ENCODE data around the gene ATP6V1F.

Gene ATP6V1F

GRCh38 chr7:128849156-128849515 is 13.5 kb upstream of the ATP6V1F start:
- no peak for DNase-seq

GRCh38 chr7:128849804-128850490 is 12.7 kb upstream of the ATP6V1F start:
- DNase-seq, result no peak

DNA sequence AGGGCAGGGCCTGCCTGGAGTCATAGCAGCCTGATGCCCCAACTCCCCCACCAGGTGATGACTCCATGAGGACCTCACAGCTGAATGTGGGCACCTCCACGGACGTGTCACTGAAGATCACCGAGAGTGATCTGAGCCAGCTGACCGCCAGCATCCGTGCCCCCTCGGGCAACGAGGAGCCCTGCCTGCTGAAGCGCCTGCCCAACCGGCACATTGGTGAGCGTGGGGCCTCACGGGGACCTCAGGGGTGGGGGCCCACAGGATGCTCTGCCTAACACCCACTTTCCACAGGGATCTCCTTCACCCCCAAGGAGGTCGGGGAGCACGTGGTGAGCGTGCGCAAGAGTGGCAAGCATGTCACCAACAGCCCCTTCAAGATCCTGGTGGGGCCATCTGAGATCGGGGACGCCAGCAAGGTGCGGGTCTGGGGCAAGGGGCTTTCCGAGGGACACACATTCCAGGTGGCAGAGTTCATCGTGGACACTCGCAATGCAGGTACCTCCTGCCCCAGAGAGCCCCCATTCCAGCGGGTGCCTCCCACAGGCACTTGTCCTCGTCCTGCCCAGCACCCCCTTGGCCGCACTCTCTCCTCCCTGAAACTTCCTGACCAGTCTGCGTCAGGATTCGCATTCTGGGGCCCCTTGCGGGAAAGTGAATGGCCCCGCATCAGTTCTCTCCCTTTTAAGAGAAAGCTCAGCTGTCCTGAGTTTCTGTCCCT is 10.0 kb upstream of the ATP6V1F start:
- no peak for DNase-seq

- DNase-seq, result no peak
These were observed 8.9 kb upstream of the ATP6V1F start for GRCh38 chr7:128853799-128854198.

DNA sequence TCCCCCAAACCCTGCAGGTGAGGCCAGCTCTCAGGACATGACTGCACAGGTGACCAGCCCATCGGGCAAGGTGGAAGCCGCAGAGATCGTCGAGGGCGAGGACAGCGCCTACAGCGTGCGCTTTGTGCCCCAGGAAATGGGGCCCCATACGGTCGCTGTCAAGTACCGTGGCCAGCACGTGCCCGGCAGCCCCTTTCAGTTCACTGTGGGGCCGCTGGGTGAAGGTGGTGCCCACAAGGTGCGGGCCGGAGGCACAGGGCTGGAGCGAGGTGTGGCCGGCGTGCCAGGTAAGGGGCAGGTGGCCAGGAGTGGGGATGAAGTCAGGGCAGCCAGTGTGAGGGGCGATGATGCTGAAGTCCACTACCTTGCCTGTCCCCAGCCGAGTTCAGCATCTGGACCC is 8.3 kb upstream of the ATP6V1F start:
- DNase-seq, result no peak

DNA sequence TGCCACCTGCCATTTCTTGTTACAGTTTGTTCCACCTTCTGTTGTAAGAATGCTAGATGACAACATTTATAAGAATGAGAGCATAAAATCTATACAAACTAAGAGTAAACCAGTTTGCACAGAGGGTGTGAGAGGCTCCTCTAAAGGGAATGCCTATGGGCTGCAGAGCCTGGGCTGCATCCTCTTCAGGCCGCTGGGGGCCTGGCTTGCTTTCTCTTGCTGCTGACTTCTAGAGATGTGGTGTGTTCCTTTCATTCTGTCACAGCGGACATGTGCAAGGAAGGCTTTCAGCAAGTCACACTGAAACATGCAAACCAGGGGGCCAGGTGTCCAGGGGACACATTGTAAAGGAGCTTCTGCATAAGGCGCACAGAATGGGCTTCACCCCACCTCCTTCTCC is 7.1 kb upstream of the ATP6V1F start:
- DNase-seq, result no peak

DNA sequence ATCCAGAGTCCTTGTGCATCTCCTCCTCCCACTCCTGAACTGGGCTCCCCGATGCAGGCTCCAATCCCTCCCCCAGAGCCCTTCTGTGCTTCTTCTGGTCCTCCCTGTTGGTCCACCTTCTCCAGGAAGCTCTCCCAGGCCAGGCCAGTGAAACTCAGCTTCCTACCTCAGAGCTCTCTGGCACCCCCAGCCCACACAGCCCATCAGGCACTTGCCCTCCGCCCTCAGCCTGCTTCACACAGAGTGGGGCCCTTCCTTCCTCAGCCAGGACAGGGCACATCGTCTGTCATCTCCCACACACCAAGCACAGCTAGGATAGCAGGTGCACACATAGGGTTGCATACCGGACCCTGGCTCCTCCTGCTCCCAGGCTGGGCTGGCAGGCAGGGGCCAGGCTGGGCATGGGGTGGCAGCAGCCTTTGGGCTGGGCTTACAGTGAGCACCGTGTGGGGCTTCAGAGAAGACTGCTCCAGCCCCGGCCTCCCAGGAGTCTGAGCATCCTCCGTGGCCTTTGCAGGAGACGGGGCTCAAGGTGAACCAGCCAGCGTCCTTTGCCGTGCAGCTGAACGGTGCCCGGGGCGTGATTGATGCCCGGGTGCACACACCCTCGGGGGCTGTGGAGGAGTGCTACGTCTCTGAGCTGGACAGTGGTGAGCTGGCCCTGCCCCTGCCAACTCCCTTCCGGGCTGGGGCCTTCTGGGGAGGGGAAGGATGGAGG is 6.5 kb upstream of the ATP6V1F start:
- no peak for DNase-seq

DNA sequence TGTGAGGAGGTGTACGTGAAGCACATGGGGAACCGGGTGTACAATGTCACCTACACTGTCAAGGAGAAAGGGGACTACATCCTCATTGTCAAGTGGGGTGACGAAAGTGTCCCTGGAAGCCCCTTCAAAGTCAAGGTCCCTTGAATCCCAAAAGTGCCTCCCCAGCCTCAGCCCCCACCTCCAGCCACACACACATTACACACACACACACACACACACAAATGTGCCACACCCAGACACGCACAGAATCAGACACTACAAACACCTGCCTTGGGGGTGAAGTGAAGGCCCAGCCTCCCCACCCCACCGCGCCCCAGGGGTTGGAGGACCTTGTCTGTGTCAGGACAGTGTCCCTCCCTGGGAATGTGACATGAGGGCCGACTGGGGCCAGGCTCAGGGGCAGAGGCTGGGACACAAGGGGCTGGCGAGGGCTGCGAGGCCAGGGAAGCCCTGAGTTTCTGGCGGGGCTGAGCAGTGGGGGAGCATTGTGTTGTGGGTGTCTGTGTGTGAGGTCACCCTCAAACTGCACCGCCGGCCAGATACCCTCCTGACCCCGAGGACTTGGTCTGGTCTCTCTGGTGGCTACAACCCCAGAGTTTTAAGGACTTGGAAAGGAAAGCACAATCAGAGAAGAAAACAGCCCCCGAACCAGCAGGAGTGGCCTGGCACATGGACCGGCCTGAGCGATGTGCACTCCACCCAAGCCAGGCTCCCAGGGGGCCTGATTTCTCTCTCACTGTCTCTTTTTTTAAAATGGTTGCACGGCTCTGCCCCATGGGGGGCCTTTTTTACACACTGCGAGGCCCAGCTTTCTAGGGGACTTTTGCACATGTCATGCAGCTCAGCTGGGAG is 4.0 kb upstream of the ATP6V1F start:
- DNase-seq, result no peak

DNA sequence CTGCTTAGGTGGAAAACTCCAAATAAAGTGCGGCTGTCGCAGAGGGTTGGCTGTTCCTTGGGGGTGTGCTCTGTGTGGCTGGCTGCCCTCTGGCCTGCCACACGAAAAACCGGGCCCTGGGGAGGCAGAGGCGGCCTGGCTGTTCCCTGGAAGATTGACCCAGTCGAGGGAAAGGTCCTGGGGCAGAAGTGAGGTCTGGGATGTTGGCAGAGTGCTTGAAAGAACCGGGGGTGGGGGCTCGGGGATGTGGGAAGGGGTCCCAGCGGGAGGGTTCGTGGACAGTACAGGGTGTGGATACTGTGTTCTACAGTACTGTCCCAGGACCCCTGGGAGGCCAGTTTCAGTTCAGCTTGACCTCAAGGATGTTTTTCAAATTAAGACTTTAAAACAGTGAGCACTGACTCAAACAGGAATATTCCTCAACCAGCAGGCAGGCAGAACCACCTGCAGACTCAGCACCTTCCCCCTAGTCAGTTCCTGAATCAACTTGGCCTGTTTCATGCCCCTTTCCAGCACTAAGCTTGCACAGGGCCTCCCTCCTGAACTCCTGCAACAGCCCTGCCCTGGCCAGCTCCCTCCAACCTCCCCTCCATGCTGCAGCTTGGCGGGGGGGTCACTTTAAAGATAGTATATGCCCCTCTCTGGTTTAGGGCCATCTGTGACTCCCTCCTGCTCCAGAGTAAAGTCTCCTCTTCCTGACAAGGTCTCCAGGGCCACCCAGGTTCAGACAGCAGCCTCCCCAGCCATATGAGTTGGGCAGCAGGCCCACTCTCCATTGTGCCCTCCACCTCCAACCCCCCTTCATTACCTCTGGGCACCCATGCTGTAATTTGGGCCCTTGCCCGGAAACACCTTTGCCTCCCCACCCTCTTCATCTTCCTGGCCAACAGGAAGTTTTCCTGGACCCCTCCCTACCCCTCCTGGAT is 3.2 kb upstream of the ATP6V1F start:
- DNase-seq, result no peak

DNA sequence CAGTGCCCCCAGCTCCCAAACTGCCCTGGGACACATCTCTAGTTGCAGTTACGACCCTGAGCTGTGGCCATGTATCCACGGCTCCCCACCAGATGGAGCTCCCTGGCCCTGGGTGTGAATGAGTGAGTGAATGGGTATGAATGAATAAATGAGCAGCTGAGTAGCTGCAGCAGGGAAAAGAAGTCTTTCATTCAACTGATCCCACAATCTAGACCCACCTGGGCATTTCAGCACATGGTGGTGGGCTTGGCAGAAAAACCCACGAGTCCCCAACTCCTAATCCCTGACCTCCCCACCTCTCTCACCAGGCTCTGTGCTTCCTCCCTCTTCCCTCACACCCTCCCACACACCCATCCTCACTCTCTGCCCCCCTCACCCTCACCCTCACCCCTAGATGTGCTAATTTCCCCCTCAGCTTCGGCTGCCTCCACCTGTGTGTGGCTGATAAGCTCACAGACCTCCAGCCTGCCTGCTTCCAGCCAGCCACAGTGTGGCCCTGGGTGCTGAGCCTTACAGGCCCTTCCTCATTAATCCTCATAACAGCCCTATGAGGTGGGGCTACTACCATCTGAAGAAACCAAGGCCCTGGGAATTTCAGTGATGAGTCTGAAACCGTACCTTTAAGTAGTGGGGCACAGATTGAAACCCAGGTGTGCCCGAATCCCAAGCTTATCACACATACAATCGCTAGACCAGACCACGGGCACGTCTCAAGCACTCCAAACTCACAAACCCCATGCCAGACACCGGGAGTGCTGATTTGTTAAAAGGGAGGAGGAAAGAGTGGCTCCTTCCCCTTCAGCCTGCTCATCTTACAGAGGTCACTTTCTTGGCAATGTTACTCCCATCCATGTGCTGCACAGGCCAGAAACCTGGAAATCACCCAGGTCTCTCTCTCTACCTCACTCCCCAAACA is 2.2 kb upstream of the ATP6V1F start:
- peak; percentile 24 for DNase-seq

- DNase-seq, result no peak
These were observed 592 bp upstream of the ATP6V1F start for GRCh38 chr7:128861957-128862570.

GRCh38 chr7:128863433-128863989 is 855 bp downstream of the ATP6V1F start:
- peak; percentile 77 for DNase-seq

GRCh38 chr7:128865303-128865702 is 2.6 kb downstream of the ATP6V1F start:
- DNase-seq, result no peak

DNA sequence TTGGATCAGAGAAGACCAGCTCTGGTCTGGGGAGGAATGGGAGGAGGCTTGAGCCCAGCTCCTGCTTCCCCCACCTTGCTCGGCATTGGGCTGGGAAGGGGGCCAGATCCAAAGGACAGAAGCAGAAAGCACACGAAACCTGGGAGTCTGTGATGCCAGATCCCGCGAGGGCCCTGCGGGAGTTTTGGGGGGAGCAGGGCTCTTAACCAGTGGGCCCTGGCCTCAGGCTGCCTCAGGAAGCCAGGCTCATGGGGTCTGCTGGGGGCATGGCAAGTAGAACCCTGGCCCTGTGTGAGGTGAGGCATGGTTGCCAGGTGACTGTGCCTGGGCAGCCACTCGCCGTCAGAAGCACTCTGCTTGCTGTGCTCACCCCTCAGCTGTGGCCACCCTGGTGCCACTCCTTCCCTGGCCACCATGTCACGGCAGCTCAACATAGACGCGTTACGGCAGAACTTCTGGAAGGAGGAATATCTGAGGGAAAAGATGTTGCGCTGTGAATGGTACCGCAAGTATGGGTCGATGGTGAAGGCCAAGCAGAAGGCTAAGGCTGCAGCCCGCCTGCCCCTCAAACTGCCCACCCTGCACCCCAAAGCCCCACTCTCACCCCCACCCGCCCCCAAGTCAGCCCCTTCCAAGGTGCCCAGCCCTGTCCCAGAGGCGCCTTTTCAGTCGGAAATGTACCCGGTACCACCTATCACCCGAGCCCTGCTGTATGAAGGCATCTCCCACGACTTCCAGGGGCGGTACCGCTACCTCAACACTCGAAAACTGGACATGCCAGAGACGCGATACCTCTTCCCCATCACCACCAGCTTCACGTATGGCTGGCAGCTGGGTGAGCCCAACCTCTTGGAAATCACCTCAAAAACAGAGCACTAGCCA is 3.6 kb downstream of the ATP6V1F start:
- DNase-seq, result no peak

GRCh38 chr7:128867241-128867640 is 4.6 kb downstream of the ATP6V1F start:
- DNase-seq, result no peak

DNA sequence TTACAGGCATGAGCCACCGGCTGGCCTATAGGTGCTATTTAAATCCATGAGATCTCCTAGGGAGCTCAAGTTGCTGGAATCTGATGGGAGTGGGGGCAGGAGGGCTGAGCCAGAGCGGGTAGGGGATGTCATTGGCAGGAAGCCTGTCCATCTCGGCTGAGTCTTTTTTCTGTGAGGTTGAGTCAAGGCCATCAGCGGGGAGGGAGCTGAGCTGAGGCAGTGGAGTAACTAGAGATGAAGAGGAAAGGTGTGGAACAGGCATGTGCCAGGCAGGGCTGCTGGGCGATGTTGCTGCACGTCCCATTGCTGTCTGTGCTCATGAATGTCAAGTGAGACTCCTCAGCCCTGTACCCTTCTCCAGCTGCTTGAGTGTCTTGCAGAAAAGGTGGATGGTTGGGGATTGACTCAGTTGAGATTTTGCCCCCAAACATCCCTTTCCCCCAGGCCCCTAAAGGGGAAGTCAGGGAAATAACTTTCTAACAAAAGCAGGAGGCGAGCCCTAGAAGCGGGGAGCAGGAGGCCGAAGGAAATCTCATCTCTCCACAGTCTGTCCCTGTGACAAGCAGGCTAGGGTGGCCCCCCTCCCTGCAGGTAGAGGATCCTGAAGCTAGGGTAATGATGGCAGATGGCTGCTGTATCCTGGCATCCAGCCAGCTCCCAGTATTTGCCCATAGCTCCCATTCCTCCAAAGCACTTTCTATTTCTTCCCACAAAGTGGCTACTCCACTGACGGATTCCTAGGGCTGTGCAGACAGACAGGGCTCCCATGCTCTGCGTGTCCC is 5.4 kb downstream of the ATP6V1F start:
- DNase-seq, result no peak

DNA sequence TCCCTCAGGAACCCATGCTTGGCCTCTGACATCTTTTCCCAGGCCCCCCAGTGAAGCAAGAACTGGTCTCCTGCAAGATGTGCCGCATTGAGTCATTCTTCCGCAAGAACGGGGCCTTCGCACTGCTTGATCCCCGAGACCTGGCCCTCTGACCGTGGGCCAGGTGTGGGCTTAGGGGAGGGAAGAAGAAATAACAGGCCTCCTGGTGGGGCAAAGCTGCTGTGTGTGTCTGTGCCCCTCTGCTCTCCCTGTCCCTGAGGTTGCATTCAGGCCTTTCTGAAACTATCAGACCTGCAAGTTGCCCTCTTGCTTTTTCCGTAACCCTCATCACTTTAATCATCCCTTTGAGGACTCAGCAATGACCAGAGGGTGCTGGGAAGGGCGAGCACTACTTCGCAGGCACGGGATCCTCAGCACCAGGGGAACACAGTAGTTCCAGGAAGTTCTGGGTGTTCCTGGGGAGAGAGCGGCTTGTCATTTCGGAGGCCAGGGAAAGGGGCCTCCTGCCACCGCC is 6.0 kb downstream of the ATP6V1F start:
- no peak for DNase-seq

Data from fibroblast of skin of back (primary cell).